HG03565 (cell line): ENCODE measurements around the gene ITPR1.

Experiments
- ATAC-seq: cut with Tn5 transposase; IDR thresholded peaks from one replicate; pipeline ENCODE4 v1.9.1; 2021; ENCODE audit warnings: mild to moderate bottlenecking, moderate library complexity; ENCODE audit not compliant: unreplicated experiment

ITPR1 gene

GRCh38 chr3:4770561-4770960 lies 277.4 kb downstream of the ITPR1 start:
- no peak for ATAC-seq

- ATAC-seq = no peak
Observed at GRCh38 chr3:4771243-4771642, 278.1 kb downstream of the ITPR1 start.

- no peak for ATAC-seq
Observed at GRCh38 chr3:4772171-4772804, 279.1 kb downstream of the ITPR1 start.

- no peak for ATAC-seq
Observed at GRCh38 chr3:4772858-4773257, 279.7 kb downstream of the ITPR1 start.

- ATAC-seq = no peak
Observed at GRCh38 chr3:4773583-4773982, 280.4 kb downstream of the ITPR1 start.

GRCh38 chr3:4774531-4774930 lies 281.4 kb downstream of the ITPR1 start:
- no peak for ATAC-seq

GRCh38 chr3:4776399-4776979 lies 283.3 kb downstream of the ITPR1 start:
- peak; percentile 17 for ATAC-seq

GRCh38 chr3:4776980-4777581 lies 283.9 kb downstream of the ITPR1 start:
- ATAC-seq = peak; percentile 87

GRCh38 chr3:4778119-4778518 lies 285.0 kb downstream of the ITPR1 start:
- ATAC-seq = no peak

GRCh38 chr3:4778740-4779139 lies 285.6 kb downstream of the ITPR1 start:
- ATAC-seq = no peak

- ATAC-seq = no peak
Observed at GRCh38 chr3:4780545-4780957, 287.4 kb downstream of the ITPR1 start.

- ATAC-seq = no peak
Observed at GRCh38 chr3:4782095-4782494, 288.9 kb downstream of the ITPR1 start.

- ATAC-seq = no peak
Observed at GRCh38 chr3:4785551-4785950, 292.4 kb downstream of the ITPR1 start.

- no peak for ATAC-seq
Observed at GRCh38 chr3:4786431-4786830, 293.3 kb downstream of the ITPR1 start.

- no peak for ATAC-seq
Observed at GRCh38 chr3:4791358-4791757, 298.2 kb downstream of the ITPR1 start.

GRCh38 chr3:4793311-4793710 lies 300.2 kb downstream of the ITPR1 start:
- ATAC-seq = no peak

GRCh38 chr3:4794331-4794730 lies 301.2 kb downstream of the ITPR1 start:
- ATAC-seq = no peak

- no peak for ATAC-seq
Observed at GRCh38 chr3:4794798-4795197, 301.6 kb downstream of the ITPR1 start.

GRCh38 chr3:4795905-4796304 lies 302.8 kb downstream of the ITPR1 start:
- no peak for ATAC-seq

GRCh38 chr3:4797201-4797705 lies 304.1 kb downstream of the ITPR1 start:
- ATAC-seq = no peak

- no peak for ATAC-seq
Observed at GRCh38 chr3:4799266-4800256, 306.4 kb downstream of the ITPR1 start.
